Aorta (tissue), 5 donors: Measurements from ENCODE around the gene FADS6. TPM values are rescaled to one million over a fixed set of nuclear protein-coding genes. Genes with fewer than 3 reads are reported as not detected.
A peak's percentile ranks its signal among the peaks of the same experiment; 100 is the strongest.

ENCODE experiments used
- ATAC-seq: fragments of 200-7000 bp; cut with Tn5 transposase; one replicate; pipeline ENCODE4 v1.9.1; 2022; ENCODE audit warnings: moderate library complexity; ENCODE audit not compliant: low FRiP score
- DNase-seq, 2 donors: peaks; one replicate each; pipeline ENCODE4 v3.0.0-alpha.2; 2020
- H3K27ac ChIP-seq, 2 donors: one replicate each; pipeline ENCODE4 v1.5.1; 2013; ENCODE audit warnings: low read length in 2 of 2, mild to moderate bottlenecking in 2 of 2, moderate library complexity in 2 of 2, control low read depth in 1 of 2, inconsistent platforms in 1 of 2, low read depth in 1 of 2
- H3K27me3 ChIP-seq, 2 donors: one replicate each; pipeline ENCODE4 v1.6.1; 2013; ENCODE audit warnings: control low read depth in 1 of 2, low read length in 1 of 2, mild to moderate bottlenecking in 1 of 2, moderate library complexity in 1 of 2; ENCODE audit not compliant: insufficient read depth in 2 of 2, control insufficient read depth in 1 of 2
- H3K36me3 ChIP-seq, 2 donors: one replicate each; pipeline ENCODE4 v1.6.1; 2013; ENCODE audit warnings: control low read depth in 1 of 2, low read length in 1 of 2, mild to moderate bottlenecking in 1 of 2; ENCODE audit not compliant: insufficient read depth in 2 of 2, control insufficient read depth in 1 of 2
- H3K4me1 ChIP-seq, 2 donors: one replicate each; pipeline ENCODE4 v1.6.1; 2013; ENCODE audit warnings: low read length in 2 of 2, control low read depth in 1 of 2, mild to moderate bottlenecking in 1 of 2, moderate library complexity in 1 of 2; ENCODE audit not compliant: insufficient read depth in 2 of 2, control insufficient read depth in 1 of 2
- H3K4me3 ChIP-seq, 2 donors: one replicate each; pipeline ENCODE4 v1.5.1; 2013; ENCODE audit warnings: low read length in 2 of 2, control low read depth in 1 of 2, mild to moderate bottlenecking in 1 of 2
- H3K9me3 ChIP-seq: one replicate; pipeline ENCODE4 v1.6.1; 2013; ENCODE audit warnings: mild to moderate bottlenecking, low read length; ENCODE audit not compliant: control insufficient read depth
- WGBS, 2 donors: extraction: QIAGEN DNeasy Blood & Tissue Kit; methylation state at CpG; one replicate each; pipeline ENCODE4 v1.1.7; 2013; 5-methylcytosine and 5-hydroxymethylcytosine counted together
- intact Hi-C, 2 donors: fragments of 100-400 bp; cut with DNase I; formaldehyde crosslinking; loops; one replicate each; pipeline versions ENCODE4 v1.14.2 to v1.15.0; 2022
- long read RNA-seq, 2 donors: library from polyadenylated mRNA; unstranded; transcript quantifications; one replicate each; pipeline ENCODE4 v2.0.0, GENCODE V29; 2020 to 2021
- polyA plus RNA-seq, 2 donors: library from polyadenylated mRNA; stranded (reverse); fragments of 200-250 nt; gene quantifications; one replicate each; pipeline ENCODE4 v1.2.3, GENCODE V29; 2013
- total RNA-seq, 2 donors: library from RNA; stranded (reverse); fragmentation: NEBNext Ultra II Directional; extraction: Animal tissue kit (Norgen Biotek cat#: 25700); gene quantifications; one replicate each; pipeline ENCODE4 v1.2.1, GENCODE V29; 2021
- donor health status: healthy with polysubstance abuse.
- donor health status: Bipolar disorder and iron deficiency.
- donor health status: DM: no; HTN: no; CAD: no.
- donor health status: DM: no; HTN: no; CAD: no.
- donor health status: DM: yes; HTN: yes; CAD: no.

The FADS6 gene, protein sequence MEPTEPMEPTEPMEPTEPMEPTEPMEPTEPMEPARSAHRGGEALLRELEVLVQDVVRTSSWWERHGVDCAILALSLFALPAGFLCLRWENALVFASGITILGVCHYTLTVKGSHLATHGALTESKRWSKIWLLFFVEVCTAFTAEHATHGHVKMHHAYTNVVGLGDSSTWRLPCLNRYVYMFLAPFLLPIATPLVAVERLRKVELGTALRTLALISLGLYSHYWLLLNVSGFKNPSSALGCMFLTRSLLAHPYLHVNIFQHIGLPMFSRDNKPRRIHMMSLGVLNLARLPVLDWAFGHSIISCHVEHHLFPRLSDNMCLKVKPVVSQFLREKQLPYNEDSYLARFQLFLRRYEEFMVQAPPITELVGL
- not detected for total RNA-seq
- 1 to 10 TPM in 1 of 2 donors, not detected in 1; 4.1 TPM for polyA plus RNA-seq
- long read RNA-seq, donor 1: 0 reads
- long read RNA-seq, donor 2: 0 reads

DNA sequence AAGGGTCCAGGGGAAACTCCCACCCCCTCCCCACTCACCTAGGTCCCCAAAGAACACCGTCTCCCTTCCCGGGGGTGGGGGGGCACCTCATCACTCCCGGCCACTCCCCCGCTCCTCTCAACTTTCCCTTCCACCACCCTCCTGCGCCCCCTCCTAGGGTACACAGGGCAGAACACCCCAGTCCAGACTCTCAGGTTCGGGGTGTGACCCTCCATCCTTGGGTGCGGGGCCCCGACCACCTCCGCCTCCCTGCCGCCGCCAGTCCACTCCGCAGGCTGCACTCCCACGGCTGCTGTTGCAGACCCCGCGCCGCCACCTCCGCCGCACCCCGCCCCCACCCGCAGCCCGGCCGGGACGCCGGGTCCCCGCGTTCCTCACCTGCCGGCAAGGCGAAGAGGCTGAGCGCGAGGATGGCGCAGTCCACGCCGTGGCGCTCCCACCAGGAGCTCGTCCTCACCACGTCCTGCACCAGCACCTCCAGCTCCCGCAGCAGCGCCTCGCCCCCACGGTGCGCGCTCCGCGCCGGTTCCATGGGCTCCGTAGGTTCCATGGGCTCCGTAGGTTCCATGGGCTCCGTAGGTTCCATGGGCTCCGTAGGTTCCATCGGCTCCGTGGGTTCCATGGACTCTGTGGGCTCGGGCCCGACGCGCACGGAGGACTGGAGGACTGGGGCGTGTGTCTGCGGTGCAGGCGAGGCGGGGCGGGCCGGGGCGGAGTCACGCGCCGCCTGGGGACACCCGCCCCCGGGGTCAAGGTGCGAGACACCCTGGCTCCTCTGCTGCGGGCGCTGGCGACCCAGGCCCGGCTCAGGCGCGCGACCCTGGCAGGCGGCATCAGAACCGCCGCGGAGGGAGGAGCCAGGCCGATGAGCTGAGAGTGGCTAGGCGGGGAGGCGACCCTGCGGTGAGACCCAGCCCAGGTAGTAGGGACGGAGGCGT is at the start of gene FADS6:
Gene FADS6, minus strand, starts transcription at position 660 of the 938 bp plus-strand sequence. Its CDS starts 38 bp downstream, at position 622.
- Histone ChIP-seq H3K4me1 (no peaks in the 10 kb centered on the region), H3K27ac (no peak within 1 kb of the TSS), H3K36me3 (no peaks in the 10 kb centered on the region), H3K27me3 (no peaks in the 10 kb centered on the region), H3K9me3 (no peaks in the 10 kb centered on the region), H3K4me3 (no peak within 1 kb of the TSS)
- DNase-seq: no peak
- no peak for ATAC-seq
- 3% methylated on average over 75 to 86 of the region's 86 CpGs for WGBS, 2 donors
- intact Hi-C loops: no loop called here

DNA sequence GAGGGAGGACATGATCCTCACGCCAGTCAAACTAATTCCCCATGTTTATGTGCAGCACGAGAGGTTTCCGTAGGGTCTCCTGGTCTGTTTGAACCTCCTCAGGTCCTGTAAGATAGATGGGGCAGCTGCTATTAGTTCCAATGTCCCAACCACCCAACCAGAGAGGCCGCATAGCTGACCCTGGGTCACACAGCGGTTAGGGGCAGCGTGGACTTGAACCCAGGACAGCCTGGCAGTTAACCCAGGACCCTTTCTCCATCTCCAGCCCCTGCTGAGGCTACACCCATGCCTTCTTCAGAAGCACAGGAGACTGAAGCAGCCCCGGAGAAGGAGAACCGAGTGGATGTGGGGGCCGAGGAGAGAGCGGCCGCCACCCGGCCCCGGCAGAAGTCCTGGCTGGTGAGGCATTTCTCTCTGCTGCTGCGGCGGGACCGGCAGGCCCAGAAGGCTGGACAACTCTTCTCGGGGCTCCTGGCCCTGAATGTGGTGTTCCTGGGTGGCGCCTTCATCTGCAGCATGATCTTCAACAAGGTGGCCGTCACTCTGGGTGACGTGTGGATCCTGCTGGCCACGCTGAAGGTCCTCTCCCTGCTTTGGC is 47.8 kb upstream of the FADS6 start:
- no peak for DNase-seq
- Histone ChIP-seq H3K36me3 (no peaks in the 10 kb centered on the region), H3K9me3 (no peaks in the 10 kb centered on the region), H3K27me3 (no peaks in the 10 kb centered on the region), H3K27ac (no peak overlapping the region), H3K4me1 (no peaks in the 10 kb centered on the region), H3K4me3 (no peak overlapping the region)
- no peak for ATAC-seq
- intact Hi-C loops: no loop called here
- WGBS, 2 donors: 77 to 78% methylated on average over 21 of the region's 21 CpGs

DNA sequence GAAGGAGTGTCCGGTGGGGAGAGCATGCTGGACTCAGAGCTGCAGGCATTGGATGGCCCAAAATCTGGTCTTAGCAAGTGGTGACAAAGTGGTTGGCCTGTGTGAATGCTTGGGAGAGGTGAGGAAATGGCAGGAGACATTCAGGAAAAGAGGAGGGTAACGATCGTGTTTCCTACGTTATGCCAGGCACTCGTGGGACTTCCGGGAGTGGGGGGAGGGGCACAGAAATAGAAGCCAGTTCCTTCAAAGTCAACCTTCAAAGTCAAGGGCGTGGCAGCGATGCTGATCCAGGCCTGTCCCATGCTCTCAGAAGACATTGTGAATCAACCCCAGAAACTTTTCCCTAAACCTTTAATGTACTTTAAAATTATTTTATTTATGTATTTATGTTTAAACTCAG is 46.1 kb upstream of the FADS6 start:
- Histone ChIP-seq H3K27ac (no peak overlapping the region), H3K27me3 (no peaks in the 10 kb centered on the region), H3K4me1 (no peaks in the 10 kb centered on the region), H3K36me3 (no peaks in the 10 kb centered on the region), H3K9me3 (no peaks in the 10 kb centered on the region), H3K4me3 (no peak overlapping the region)
- DNase-seq: no peak
- 48 to 49% methylated on average over 8 of the region's 8 CpGs for WGBS, 2 donors
- no peak for ATAC-seq
- intact Hi-C loops: no loop called here

DNA sequence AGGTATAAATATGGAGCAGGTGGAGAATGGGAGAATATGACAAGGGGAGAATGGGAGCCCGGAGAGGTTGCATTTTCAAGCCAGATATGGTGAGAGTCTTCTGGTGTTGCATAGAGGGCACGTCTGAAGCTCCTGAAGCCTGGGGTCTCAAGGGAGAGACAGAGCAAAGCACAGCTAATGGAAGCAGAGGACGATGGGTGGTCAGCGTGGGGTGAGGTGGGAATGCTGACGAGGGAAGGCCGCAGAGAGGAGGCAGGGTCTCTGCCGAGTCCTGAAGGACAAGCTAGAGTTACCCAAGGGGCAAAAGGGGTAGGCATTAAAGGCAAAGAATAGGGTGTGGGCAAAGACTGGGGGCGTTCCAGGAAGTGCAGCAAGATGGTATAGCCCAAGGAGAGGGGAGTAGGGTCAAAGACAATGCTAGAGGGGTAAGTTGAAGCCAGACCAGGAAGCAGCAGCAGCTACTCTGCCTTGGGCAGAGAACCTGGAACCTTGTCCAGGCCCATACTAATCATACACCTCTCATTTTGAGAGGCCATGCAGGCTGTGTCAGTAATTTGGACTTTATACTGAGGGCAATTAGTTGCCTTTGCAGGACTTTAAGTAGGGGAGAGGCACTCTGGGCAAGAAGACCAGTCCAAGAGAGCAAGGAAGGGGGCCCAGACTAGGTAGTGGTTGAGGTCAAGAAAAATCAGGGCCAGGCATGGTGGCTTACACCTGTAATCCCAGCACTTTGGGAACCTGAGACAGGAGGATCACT is 44.9 kb upstream of the FADS6 start:
- 52 to 61% methylated on average over 8 of the region's 8 CpGs for WGBS, 2 donors
- H3K27ac ChIP-seq: no peak overlapping the region
- H3K9me3 ChIP-seq: no peaks in the 10 kb centered on the region
- H3K27me3 ChIP-seq: no peaks in the 10 kb centered on the region
- intact Hi-C loops: no loop called here
- ATAC-seq (no peak), DNase-seq (no peak)
- H3K4me3 ChIP-seq: no peak overlapping the region
- H3K4me1 ChIP-seq: no peaks in the 10 kb centered on the region
- H3K36me3 ChIP-seq: no peaks in the 10 kb centered on the region

DNA sequence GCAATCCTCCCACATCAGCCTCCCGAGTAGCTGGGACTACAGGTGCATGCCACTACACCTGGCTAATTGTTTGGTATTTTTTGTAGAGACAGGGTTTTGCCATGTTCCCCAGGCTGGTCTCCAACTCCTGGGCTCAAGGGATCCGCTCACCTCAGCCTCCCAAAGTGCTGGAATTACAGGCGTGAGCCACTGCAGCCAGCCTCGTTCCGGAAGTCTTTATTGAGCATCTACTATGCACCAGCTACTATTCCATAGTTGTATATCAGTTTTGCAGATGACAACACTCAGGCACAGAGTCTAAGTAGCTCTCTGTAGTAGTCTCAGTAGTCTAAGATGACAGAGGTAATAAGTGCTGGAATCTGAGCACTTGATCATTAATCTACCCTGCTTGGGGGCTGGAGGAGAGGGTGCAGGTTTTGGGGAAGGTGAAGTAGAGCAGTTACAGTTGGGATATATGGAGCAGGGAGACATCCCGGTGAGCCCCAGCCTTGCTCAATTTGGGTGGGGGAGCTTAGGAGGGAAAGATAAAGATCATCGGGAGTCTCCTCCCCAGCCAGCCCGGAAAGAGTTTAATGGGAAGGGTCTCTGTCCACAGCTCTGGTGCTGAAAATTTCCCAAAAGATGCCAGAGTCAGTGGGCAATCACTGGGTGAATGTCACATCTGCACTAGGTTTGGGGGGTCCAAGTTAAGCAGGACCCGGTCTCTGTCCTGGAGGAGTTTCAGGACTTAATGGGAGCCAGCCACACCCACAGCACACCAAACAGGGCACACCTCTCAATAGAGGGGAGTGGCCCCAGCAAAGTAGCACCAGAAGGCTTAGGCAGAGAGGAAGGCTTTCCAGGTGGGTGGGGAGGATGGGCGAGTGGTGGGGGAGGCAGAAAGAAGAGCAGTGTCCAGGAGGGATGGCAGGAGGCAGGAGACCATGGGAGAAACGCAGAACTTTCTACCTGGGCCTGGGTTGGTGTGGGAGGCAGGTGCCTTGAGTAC is 43.9 kb upstream of the FADS6 start:
- WGBS, 2 donors: 47% methylated on average over 11 of the region's 11 CpGs
- no peaks in the 10 kb centered on the region for H3K36me3 ChIP-seq
- no peaks in the 10 kb centered on the region for H3K27me3 ChIP-seq
- H3K27ac ChIP-seq: no peak overlapping the region
- H3K9me3 ChIP-seq: no peaks in the 10 kb centered on the region
- intact Hi-C loops: no loop called here
- ATAC-seq (no peak), DNase-seq (no peak)
- H3K4me3 ChIP-seq: no peak overlapping the region
- H3K4me1 ChIP-seq: no peaks in the 10 kb centered on the region

DNA sequence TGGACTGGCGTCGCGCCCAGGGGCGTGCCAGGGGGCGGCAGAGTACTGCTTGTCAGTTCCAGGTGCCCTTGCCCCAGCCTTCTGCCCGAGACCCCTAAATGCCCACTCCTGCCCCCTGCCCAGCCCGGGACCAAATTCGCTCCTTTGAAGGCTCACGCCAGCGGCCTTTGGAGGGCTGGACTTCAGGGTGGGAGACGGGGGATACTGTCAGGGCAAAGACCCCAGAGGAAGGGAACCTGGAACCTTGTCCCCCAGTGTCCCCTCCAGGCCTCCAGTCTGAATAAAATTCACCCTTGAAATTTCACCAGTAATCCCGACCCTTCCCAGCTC is 43.0 kb upstream of the FADS6 start:
- 14 to 15% methylated on average over 12 of the region's 12 CpGs for WGBS, 2 donors
- no peak overlapping the region for H3K27ac ChIP-seq
- DNase-seq: no peak
- intact Hi-C loops: no loop called here
- H3K36me3 ChIP-seq: no peaks in the 10 kb centered on the region
- no peaks in the 10 kb centered on the region for H3K9me3 ChIP-seq
- no peak overlapping the region for H3K4me3 ChIP-seq
- no peaks in the 10 kb centered on the region for H3K27me3 ChIP-seq
- ATAC-seq: peak; percentile 23
- no peaks in the 10 kb centered on the region for H3K4me1 ChIP-seq

DNA sequence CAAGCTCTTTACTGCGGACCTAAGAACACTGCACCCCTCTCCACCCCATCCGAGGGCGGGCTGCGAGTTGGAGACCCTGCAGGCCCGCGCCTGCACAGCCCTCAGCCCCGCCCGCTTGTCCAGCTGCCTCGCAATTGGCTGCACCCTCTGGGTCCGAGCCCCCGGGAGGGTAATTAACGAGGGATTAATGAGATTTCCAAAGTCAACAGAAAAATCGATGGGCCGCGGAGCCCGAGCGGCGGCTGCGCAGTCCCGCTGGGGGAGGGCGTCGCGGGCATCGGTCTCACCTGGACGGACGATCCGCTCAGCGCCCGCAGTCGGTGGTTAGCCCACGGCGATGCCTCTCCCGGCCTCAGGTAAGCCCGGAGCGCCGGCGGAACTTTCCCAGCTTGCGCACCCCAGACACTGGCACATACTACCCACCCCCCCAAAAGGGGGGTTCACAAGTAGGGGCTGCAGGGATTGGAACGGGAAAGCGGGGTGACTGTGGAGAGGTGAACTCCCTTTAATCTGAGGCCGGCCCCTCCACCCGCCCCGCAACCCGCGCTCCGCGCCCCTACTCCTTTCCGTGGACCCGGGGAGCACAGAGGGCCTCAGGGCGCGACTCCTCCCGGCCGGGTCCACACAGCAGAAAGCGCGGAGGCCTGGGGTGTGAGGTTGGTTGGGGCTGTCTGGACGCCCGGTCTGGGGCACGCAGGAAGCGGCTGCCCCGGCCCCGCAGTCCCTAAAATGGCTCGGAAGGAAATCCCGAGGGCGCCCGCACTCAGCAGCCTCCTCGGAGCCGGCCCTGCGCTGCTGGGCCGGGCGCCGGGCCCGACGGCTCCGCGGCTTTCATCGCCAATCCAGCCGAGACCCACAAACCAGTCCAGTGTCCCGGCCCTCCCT is 42.4 kb upstream of the FADS6 start, which contains the start of gene OTOP3:
Gene OTOP3, plus strand, starts transcription at position 314 of the 885 bp plus-strand sequence. Its CDS starts 24 bp downstream, at position 338.
- Histone ChIP-seq H3K36me3 (no peaks in the 10 kb centered on the region), H3K27me3 (no peaks in the 10 kb centered on the region), H3K27ac (no peak within 1 kb of the TSS), H3K4me3 (no peak within 1 kb of the TSS), H3K9me3 (no peaks in the 10 kb centered on the region), H3K4me1 (no peaks in the 10 kb centered on the region)
- ATAC-seq (peak; percentile 34), DNase-seq (no peak)
- intact Hi-C loops: no loop called here
- WGBS, 2 donors: 2 to 3% methylated on average over 72 to 78 of the region's 78 CpGs
